NCI-H128 (cell line): Measurements from ENCODE around the gene ANKRD53.
"Not testable (repeated sequence)": the region's sequence is repeated elsewhere in the genome, so short reads cannot be mapped to it uniquely, and the experiment has no call there.

Source experiments
- DNase-seq: peaks from one replicate; lab custom pipeline; 2025; ENCODE audit not compliant: unreplicated experiment; lab: John Stamatoyannopoulos, UW

ANKRD53 gene

GRCh38 chr2:70988726-70989648, 10.6 kb downstream of the ANKRD53 start:
- no peak for DNase-seq

- no peak for DNase-seq
Measured at GRCh38 chr2:70990216-70990615, 11.8 kb downstream of the ANKRD53 start.

- no peak for DNase-seq
Measured at GRCh38 chr2:70991142-70991541, 12.7 kb downstream of the ANKRD53 start.

- no peak for DNase-seq
Measured at GRCh38 chr2:70991742-70992141, 13.3 kb downstream of the ANKRD53 start.

- no peak for DNase-seq
Measured at GRCh38 chr2:70992945-70993853, 14.8 kb downstream of the ANKRD53 start.

GRCh38 chr2:70994009-70994698, 15.7 kb downstream of the ANKRD53 start:
- DNase-seq: no peak

- peak; percentile 74 for DNase-seq
Measured at GRCh38 chr2:70994699-70995425, 16.4 kb downstream of the ANKRD53 start, which contains the start of gene TEX261. Gene TEX261, minus strand, starts transcription at chr2:70994873. Its CDS starts 116 bp downstream, at chr2:70994757.

GRCh38 chr2:70995426-70995729, 16.9 kb downstream of the ANKRD53 start:
- no peak for DNase-seq

GRCh38 chr2:70998885-70999284, 20.5 kb downstream of the ANKRD53 start:
- not testable (repeated sequence) for DNase-seq

- DNase-seq: no peak
Measured at GRCh38 chr2:70999362-70999761, 20.9 kb downstream of the ANKRD53 start.

- not testable (repeated sequence) for DNase-seq
Measured at GRCh38 chr2:70999931-71000330, 21.5 kb downstream of the ANKRD53 start.

- DNase-seq: no peak
Measured at GRCh38 chr2:71000780-71001591, 22.6 kb downstream of the ANKRD53 start.

- no peak for DNase-seq
Measured at GRCh38 chr2:71001592-71001927, 23.1 kb downstream of the ANKRD53 start.

- no peak for DNase-seq
Measured at GRCh38 chr2:71001981-71002570, 23.6 kb downstream of the ANKRD53 start.

- no peak for DNase-seq
Measured at GRCh38 chr2:71003396-71003795, 25.0 kb downstream of the ANKRD53 start.

- DNase-seq: no peak
Measured at GRCh38 chr2:71003966-71004755, 25.7 kb downstream of the ANKRD53 start.

- DNase-seq: no peak
Measured at GRCh38 chr2:71004857-71005256, 26.4 kb downstream of the ANKRD53 start.
